Prostate gland (tissue), 2 donors: ENCODE measurements around the gene UBL4A. TPM values are rescaled to one million over a fixed set of nuclear protein-coding genes. Genes with fewer than 3 reads are reported as not detected.

Experiments used
- DNase-seq: peaks from one replicate; pipeline ENCODE4 v3.0.0-alpha.2; 2019; ENCODE audit warnings: low spot score
- H3K27ac ChIP-seq, 2 donors: fragments of 200-600 bp; sonication (generic); 2 replicates each; pipeline ENCODE4 v1.5.1; 2017 to 2019
- H3K27me3 ChIP-seq: fragments of 200-600 bp; sonication (generic); replicated peaks from 2 replicates; pipeline ENCODE4 v1.5.1; 2019; ENCODE audit not compliant: insufficient read depth
- H3K36me3 ChIP-seq, 2 donors: fragments of 200-600 bp; sonication (generic); 1 replicate in 1 of 2; 2 replicates in 1 of 2; pipeline versions ENCODE4 v1.5.1 to v1.8.1; 2017 to 2019
- H3K4me1 ChIP-seq: fragments of 200-600 bp; sonication (generic); replicated peaks from 2 replicates; pipeline ENCODE4 v1.5.1; 2019
- H3K4me3 ChIP-seq, 2 donors: fragments of 200-600 bp; sonication (generic); 2 replicates each; pipeline ENCODE4 v1.5.1; 2017 to 2019
- H3K9me3 ChIP-seq: fragments of 200-600 bp; sonication (generic); 2 replicates; pipeline ENCODE4 v1.5.1; 2017
- POLR2A ChIP-seq: fragments of 450-650 bp; IDR thresholded peaks from one replicate; pipeline ENCODE4 v1.6.1; 2016; ENCODE audit warnings: antibody characterized with exemption, mild to moderate bottlenecking
- POLR2AphosphoS5 ChIP-seq: sonication (generic); formaldehyde crosslinking; IDR thresholded peaks from one replicate; pipeline ENCODE4 v1.6.1; 2017; ENCODE audit warnings: antibody characterized with exemption
- WGBS: methylation state at CpG from one replicate; pipeline ENCODE4 v1.1.5; 2018; 5-methylcytosine and 5-hydroxymethylcytosine counted together
- intact Hi-C: fragments of 100-400 bp; cut with DNase I; formaldehyde crosslinking; loops from one replicate; pipeline ENCODE4 v1.14.2; 2022
- total RNA-seq, 2 donors: library from RNA; depleted of rRNA; stranded (reverse); fragments of >200 nt; gene quantifications; one replicate each; pipeline ENCODE4 v1.1.0, GENCODE V29; 2016
- TF ChIP-seq, protein P1 (sequence below), 4 experiments: fragments of 200-600 bp in 2 of 4; fragments of 450-650 bp in 2 of 4; sonication (generic) in 2 of 4; IDR thresholded peaks; 1 replicate in 3 of 4; 2 replicates in 1 of 4; pipeline ENCODE4 v1.5.1; 2016 to 2019; ENCODE audit warnings: antibody characterized with exemption in 4 of 4, mild to moderate bottlenecking in 2 of 4, moderate library complexity in 2 of 4

Gene UBL4A
- total RNA-seq, 2 donors from 2014 or later = 31.9 to 53.7 TPM

DNA sequence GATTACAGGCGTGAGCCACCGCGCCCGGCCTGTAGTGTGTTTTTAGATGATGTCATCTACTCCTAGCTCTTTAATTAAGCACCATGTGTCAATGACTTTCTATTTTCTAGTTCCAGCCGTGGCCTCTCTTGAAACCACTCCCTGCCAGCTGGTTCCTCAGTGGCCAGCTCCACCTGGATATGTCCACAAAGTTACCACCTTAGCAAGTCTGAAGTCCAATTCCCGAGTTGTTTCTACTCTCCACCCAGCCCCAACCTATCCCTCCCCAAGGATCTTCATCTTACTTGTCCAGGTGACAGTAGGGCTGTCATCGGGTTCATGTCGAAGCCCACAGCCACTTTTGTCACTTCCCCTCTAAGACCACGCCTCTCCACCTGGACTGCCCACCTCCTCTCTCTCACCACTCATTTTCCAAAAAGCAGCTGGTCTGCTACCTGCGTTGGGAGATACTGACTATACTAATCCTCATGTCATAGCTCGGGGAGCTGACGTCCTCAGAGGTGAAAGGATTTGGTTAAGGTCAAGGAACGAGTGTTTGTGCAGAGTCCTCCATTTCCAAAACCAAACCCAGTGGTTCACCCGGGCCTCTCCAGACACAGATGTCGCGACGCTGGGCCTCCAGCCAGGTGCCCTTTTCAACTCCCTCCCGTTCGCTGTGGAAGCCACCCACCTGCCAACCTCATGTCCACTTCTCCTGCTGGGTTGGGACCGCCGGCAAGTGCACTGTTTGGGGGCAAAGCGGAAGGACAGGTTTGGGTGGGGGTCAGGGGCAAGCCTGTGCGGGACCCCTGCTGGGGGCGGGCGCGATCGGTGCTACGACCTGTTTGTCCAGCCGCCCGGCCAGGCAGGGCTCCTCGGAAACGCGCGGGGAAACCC is 28.9 kb upstream of the UBL4A start:
- intact Hi-C loops = no loop called here
- H3K27ac ChIP-seq = peak overlapping the region; percentile 86
- H3K9me3 ChIP-seq = no peaks in the 10 kb centered on the region
- peak overlapping the region; percentile 50 to 56 for H3K4me3 ChIP-seq
- TF ChIP-seq POLR2AphosphoS5 (no peak), POLR2A (no peak)
- TF ChIP-seq, protein P1, sequence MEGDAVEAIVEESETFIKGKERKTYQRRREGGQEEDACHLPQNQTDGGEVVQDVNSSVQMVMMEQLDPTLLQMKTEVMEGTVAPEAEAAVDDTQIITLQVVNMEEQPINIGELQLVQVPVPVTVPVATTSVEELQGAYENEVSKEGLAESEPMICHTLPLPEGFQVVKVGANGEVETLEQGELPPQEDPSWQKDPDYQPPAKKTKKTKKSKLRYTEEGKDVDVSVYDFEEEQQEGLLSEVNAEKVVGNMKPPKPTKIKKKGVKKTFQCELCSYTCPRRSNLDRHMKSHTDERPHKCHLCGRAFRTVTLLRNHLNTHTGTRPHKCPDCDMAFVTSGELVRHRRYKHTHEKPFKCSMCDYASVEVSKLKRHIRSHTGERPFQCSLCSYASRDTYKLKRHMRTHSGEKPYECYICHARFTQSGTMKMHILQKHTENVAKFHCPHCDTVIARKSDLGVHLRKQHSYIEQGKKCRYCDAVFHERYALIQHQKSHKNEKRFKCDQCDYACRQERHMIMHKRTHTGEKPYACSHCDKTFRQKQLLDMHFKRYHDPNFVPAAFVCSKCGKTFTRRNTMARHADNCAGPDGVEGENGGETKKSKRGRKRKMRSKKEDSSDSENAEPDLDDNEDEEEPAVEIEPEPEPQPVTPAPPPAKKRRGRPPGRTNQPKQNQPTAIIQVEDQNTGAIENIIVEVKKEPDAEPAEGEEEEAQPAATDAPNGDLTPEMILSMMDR (IDR thresholded peaks at IDR 0.05) = no peak
- H3K4me1 ChIP-seq = no peaks in the 10 kb centered on the region
- no peak for DNase-seq
- no peaks in the 10 kb centered on the region for H3K36me3 ChIP-seq
- 8% methylated on average over 20 of the region's 34 CpGs for WGBS
- H3K27me3 ChIP-seq = no peaks in the 10 kb centered on the region

DNA sequence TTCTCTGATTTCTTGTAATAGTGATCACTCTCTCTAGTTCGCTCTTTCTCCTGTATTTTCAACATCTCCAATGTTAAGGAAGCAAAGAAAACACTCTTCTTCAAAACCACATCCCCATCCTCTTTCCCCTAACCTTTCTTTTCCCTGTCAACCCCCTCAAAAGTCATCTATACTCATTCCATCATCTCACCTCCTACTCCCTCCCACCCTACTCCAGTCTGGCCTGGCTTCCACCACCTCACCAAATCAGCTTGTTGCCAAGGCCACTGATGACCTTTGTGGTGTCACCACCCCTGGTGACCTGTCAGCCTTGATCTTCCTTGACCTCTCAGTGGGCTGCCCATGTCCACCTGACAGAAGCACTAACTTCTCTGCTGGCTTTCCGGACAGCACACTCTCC is 27.3 kb upstream of the UBL4A start:
- H3K27me3 ChIP-seq = no peaks in the 10 kb centered on the region
- intact Hi-C loops = no loop called here
- no peaks in the 10 kb centered on the region for H3K9me3 ChIP-seq
- H3K4me3 ChIP-seq = no peak overlapping the region
- no peak overlapping the region for H3K27ac ChIP-seq
- H3K4me1 ChIP-seq = no peaks in the 10 kb centered on the region
- no peak for DNase-seq
- H3K36me3 ChIP-seq = no peaks in the 10 kb centered on the region
- 95% methylated on average over 2 of the region's 2 CpGs for WGBS
- TF ChIP-seq, protein P1 (IDR thresholded peaks at IDR 0.05) = no peak
- no peak for TF ChIP-seq POLR2A
- no peak for TF ChIP-seq POLR2AphosphoS5

DNA sequence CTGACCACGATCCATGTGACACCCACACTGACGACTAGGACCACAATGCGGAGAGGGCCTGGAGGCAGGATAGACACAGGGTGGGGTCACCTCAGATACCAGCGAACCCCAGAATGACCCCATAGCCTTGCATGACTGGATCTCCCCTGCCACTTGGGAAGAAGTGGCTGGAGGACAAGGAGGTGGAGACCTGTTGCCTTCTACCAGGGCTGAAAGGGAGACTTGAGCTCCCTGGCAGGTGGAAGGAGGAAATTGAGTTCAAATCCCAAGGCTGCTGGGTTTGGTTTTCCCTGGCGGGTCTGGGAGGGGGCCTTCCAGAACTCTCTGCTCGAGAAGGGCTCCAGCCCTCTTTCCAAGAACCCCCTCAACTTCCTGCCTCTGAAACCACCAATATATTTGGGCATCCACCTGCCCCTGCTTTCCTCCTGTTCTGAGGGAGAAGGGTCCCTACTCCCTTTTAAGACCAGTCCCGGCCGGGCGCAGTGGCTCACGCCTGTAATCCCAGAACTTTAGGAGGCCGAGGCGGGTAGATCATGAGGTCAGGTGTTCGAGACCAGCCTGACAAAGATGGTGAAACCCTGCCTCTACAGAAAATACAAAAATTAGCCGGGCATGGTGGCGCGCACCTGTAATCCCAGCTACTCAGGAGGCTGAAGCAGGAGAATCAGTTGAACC is 26.6 kb upstream of the UBL4A start:
- TF ChIP-seq POLR2AphosphoS5 = no peak
- TF ChIP-seq, protein P1 (IDR thresholded peaks at IDR 0.05) = no peak
- no peak for TF ChIP-seq POLR2A
- Histone ChIP-seq H3K4me3 (no peak overlapping the region), H3K4me1 (no peaks in the 10 kb centered on the region), H3K27ac (no peak overlapping the region), H3K27me3 (no peaks in the 10 kb centered on the region), H3K36me3 (no peaks in the 10 kb centered on the region), H3K9me3 (no peaks in the 10 kb centered on the region)
- DNase-seq = no peak
- intact Hi-C loops = no loop called here
- WGBS = 94% methylated on average over 8 of the region's 16 CpGs

DNA sequence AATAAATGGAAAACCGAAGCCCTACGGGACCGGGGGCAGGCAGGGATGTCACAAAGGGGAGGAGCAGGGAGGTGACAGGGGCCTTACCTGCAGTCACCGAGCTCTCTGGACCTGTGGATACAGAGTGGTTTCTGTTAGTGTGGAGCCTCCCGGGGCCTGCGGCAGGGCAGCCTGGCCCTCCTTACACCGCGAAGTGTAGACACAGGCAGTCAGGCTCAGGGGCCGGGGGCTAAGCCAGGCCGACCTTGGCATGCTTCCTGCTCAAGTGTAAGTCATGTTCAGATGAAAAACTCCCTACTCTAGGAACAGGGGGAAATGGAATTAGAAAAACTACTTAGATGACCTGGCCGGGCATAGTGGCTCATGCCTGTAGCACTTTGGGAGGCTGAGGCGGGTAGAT is 25.3 kb upstream of the UBL4A start:
- WGBS = 68% methylated on average over 9 of the region's 12 CpGs
- no peak for DNase-seq
- no peak overlapping the region for H3K4me3 ChIP-seq
- no peak overlapping the region for H3K27ac ChIP-seq
- no peaks in the 10 kb centered on the region for H3K4me1 ChIP-seq
- intact Hi-C loops = no loop called here
- no peaks in the 10 kb centered on the region for H3K9me3 ChIP-seq
- no peaks in the 10 kb centered on the region for H3K27me3 ChIP-seq
- no peaks in the 10 kb centered on the region for H3K36me3 ChIP-seq
- TF ChIP-seq POLR2AphosphoS5 = no peak
- TF ChIP-seq, protein P1 (IDR thresholded peaks at IDR 0.05) = no peak
- TF ChIP-seq POLR2A = no peak
